Testis (tissue), 3 donors: ENCODE measurements around the gene SCFD2. TPM values are rescaled to one million over a fixed set of nuclear protein-coding genes. Genes with fewer than 3 reads are reported as not detected.

ENCODE experiments used
- DNase-seq: peaks from one replicate; pipeline ENCODE4 v3.0.0-alpha.2; 2019
- H3K27ac ChIP-seq, 2 donors: fragments of 200-600 bp; sonication (generic); one replicate each; pipeline ENCODE4 v1.5.1; 2019
- H3K27me3 ChIP-seq: fragments of 200-600 bp; sonication (generic); one replicate; pipeline ENCODE4 v1.5.1; 2019
- H3K36me3 ChIP-seq: fragments of 200-600 bp; sonication (generic); one replicate; pipeline ENCODE4 v1.5.1; 2017; ENCODE audit warnings: low read depth; ENCODE audit errors: missing control alignments
- H3K4me1 ChIP-seq: fragments of 200-600 bp; sonication (generic); one replicate; pipeline ENCODE4 v1.5.1; 2019
- H3K4me3 ChIP-seq, 2 donors: fragments of 200-600 bp; sonication (generic); one replicate each; pipeline ENCODE4 v1.5.1; 2017 to 2019
- H3K9me3 ChIP-seq: fragments of 200-600 bp; sonication (generic); one replicate; pipeline ENCODE4 v1.5.1; 2017
- POLR2A ChIP-seq: fragments of 450-650 bp; IDR thresholded peaks from one replicate; pipeline ENCODE4 v1.6.1; 2017; ENCODE audit warnings: antibody characterized with exemption, mild to moderate bottlenecking, moderate library complexity
- whole genome bisulfite sequencing, 2 donors: methylation state at CpG; one replicate each; pipeline ENCODE4 v1.1.5; 2018; 5-methylcytosine and 5-hydroxymethylcytosine counted together
- intact Hi-C: fragments of 100-400 bp; cut with DNase I; formaldehyde crosslinking; loops from one replicate; pipeline ENCODE4 v1.15.1; 2023; ENCODE audit warnings: low total_unique reads
- polyA plus RNA-seq: library from polyadenylated mRNA; stranded (reverse); fragments of 350-450 nt; fragmentation: Illumina TruSeq; extraction: RNeasy Lipid Tissue Mini Kit (QIAGEN cat#74804); gene quantifications from one replicate; pipeline ENCODE4 v1.2.3, GENCODE V29; 2014; ENCODE audit warnings: low read depth, low replicate concordance; ENCODE audit not compliant: insufficient read depth
- total RNA-seq, 2 donors: library from RNA; depleted of rRNA; stranded (reverse); fragments of >200 nt; gene quantifications; one replicate each; pipeline ENCODE4 v1.2.3, GENCODE V29; 2016
- TF ChIP-seq, protein P1 (sequence below), 3 experiments: fragments of 450-650 bp in 2 of 3; fragments of 200-600 bp in 1 of 3; sonication (generic) in 1 of 3; IDR thresholded peaks; one replicate each; pipeline ENCODE4 v1.5.1; 2016 to 2019; ENCODE audit warnings: antibody characterized with exemption in 3 of 3, mild to moderate bottlenecking in 2 of 3, moderate library complexity in 1 of 3

Gene SCFD2
- total and polyA plus RNA-seq, 3 donors from 2014 or later, result 6.0 to 24.5 (median 21.3) TPM

- no peak overlapping the region for H3K4me3 ChIP-seq
- H3K36me3 ChIP-seq, result no peaks in the 10 kb centered on the region
- DNase-seq, result no peak
- 92 to 95% methylated on average over 5 of the region's 5 CpGs for WGBS, 2 donors
- intact Hi-C loops, result no loop called here
- no peaks in the 10 kb centered on the region for H3K27me3 ChIP-seq
- no peaks in the 10 kb centered on the region for H3K9me3 ChIP-seq
- H3K27ac ChIP-seq, result no peak overlapping the region
- H3K4me1 ChIP-seq, result peaks cover 15% of the 10 kb centered on the region
- TF ChIP-seq POLR2A, result no peak
- TF ChIP-seq, protein P1, sequence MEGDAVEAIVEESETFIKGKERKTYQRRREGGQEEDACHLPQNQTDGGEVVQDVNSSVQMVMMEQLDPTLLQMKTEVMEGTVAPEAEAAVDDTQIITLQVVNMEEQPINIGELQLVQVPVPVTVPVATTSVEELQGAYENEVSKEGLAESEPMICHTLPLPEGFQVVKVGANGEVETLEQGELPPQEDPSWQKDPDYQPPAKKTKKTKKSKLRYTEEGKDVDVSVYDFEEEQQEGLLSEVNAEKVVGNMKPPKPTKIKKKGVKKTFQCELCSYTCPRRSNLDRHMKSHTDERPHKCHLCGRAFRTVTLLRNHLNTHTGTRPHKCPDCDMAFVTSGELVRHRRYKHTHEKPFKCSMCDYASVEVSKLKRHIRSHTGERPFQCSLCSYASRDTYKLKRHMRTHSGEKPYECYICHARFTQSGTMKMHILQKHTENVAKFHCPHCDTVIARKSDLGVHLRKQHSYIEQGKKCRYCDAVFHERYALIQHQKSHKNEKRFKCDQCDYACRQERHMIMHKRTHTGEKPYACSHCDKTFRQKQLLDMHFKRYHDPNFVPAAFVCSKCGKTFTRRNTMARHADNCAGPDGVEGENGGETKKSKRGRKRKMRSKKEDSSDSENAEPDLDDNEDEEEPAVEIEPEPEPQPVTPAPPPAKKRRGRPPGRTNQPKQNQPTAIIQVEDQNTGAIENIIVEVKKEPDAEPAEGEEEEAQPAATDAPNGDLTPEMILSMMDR (IDR thresholded peaks at IDR 0.05), result no peak
Observed at GRCh38 chr4:53126099-53126498, 239.8 kb downstream of the SCFD2 start.

DNA sequence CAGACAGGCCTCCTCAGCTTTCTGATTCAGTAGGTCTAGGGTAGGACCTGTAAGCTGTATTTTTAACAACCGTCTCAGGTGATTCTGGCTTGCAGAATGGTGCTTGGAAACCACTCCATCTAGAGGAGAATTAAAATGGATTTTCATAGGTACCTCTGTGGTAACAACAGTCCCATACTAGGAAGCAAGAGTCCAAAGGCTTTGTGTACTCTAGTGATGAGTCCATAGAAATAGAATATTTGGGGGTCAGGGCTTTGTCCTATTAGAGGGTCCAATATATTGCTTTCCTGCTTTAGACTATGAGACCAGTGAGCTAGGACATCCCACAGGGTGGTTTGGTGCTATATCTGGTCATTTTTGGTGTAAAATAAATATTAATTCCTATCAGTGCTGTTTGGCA lies 242.0 kb downstream of the SCFD2 start:
- H3K4me3 ChIP-seq, result no peak overlapping the region
- H3K4me1 ChIP-seq, result peaks cover 36% of the 10 kb centered on the region
- no peak for TF ChIP-seq POLR2A
- TF ChIP-seq, protein P1 (IDR thresholded peaks at IDR 0.05), result no peak
- no peaks in the 10 kb centered on the region for H3K27me3 ChIP-seq
- no peak for DNase-seq
- no peak overlapping the region for H3K27ac ChIP-seq
- H3K36me3 ChIP-seq, result no peaks in the 10 kb centered on the region
- H3K9me3 ChIP-seq, result no peaks in the 10 kb centered on the region
- intact Hi-C loops, result no loop called here
- WGBS, 2 donors, result 90 to 92% methylated on average over 1 of the region's 1 CpG

- intact Hi-C loops, result no loop called here
- H3K4me1 ChIP-seq, result peaks cover 40% of the 10 kb centered on the region
- 83 to 92% methylated on average over 2 of the region's 2 CpGs for WGBS, 2 donors
Observed at GRCh38 chr4:53123171-53123570, 242.7 kb downstream of the SCFD2 start.

GRCh38 chr4:53122280-53123116 lies 243.4 kb downstream of the SCFD2 start:
- no peak overlapping the region for H3K4me3 ChIP-seq
- H3K36me3 ChIP-seq, result no peaks in the 10 kb centered on the region
- no peaks in the 10 kb centered on the region for H3K27me3 ChIP-seq
- WGBS, 2 donors, result 81 to 84% methylated on average over 10 of the region's 10 CpGs
- no peak for DNase-seq
- H3K9me3 ChIP-seq, result no peaks in the 10 kb centered on the region
- peaks cover 38% of the 10 kb centered on the region for H3K4me1 ChIP-seq
- peak overlapping the region; percentile 79 to 89 for H3K27ac ChIP-seq
- TF ChIP-seq POLR2A, result no peak
- TF ChIP-seq, protein P1 (IDR thresholded peaks at IDR 0.05), result no peak
- intact Hi-C loops, result no loop called here

More at GRCh38 chr4:53123171-53123570, 242.7 kb downstream of the SCFD2 start:
- no peak overlapping the region for H3K4me3 ChIP-seq
- no peaks in the 10 kb centered on the region for H3K9me3 ChIP-seq
- TF ChIP-seq POLR2A, result no peak
- TF ChIP-seq, protein P1 (IDR thresholded peaks at IDR 0.05), result no peak
- no peaks in the 10 kb centered on the region for H3K36me3 ChIP-seq
- no peak for DNase-seq
- no peaks in the 10 kb centered on the region for H3K27me3 ChIP-seq
- no peak overlapping the region for H3K27ac ChIP-seq
